ENCODE measurements around the gene CFAP65.

DNA sequence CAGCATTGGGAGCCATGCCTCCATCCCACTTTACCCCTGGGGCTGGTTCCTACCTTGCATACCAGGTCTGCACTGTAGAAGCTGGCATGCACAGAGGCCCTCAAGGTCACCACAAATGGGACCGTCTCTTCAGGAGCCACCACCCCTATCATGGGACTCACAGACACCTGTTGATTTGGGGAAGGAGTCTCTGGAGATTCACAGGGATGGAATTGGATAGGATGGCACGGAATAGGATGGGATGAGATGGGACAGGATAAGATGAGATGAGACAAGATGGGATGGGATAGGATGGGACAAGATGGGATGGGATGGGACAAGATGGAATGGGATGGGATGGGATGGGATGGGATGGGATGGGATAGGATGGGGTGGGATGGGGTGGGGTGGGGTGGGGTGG lies 32.0 kb downstream of the CFAP65 start:
- TF ChIP-seq CTCF (IDR thresholded peaks at IDR 0.05; ENCODE audit: low read depth, low read length) (no peak), EZH2phosphoT487 (IDR thresholded peaks at IDR 0.05; ENCODE audit: low read depth) (no peak)

Data from OCI-LY3 (cell line).